DND-41 (cell line): ENCODE data around the gene PGAM2.

Experiments used
- ATAC-seq: fragments of 200-7000 bp; cut with Tn5 transposase; 3 replicates; pipeline ENCODE4 v1.9.1; 2021; ENCODE audit warnings: low read depth; ENCODE audit not compliant: insufficient read depth
- DNase-seq: peaks from one replicate; pipeline ENCODE4 v3.0.0-alpha.2; 2020
- H2AFZ ChIP-seq: 2 replicates; pipeline ENCODE4 v1.6.0; 2012; ENCODE audit warnings: low read depth, low read length
- H3K27ac ChIP-seq: 2 replicates; pipeline ENCODE4 v1.5.1; 2012; ENCODE audit warnings: low read length, inconsistent platforms
- H3K27me3 ChIP-seq: fragments of 200-600 bp; sonication (generic); 2 replicates; pipeline ENCODE4 v1.6.0; 2012; ENCODE audit warnings: low read length, mild to moderate bottlenecking, inconsistent platforms; ENCODE audit not compliant: insufficient read depth, poor library complexity
- H3K36me3 ChIP-seq: 2 replicates; pipeline ENCODE4 v1.5.1; 2012; ENCODE audit warnings: low read length, inconsistent platforms; ENCODE audit not compliant: insufficient read depth
- H3K4me1 ChIP-seq: 2 replicates; pipeline ENCODE4 v1.5.1; 2012; ENCODE audit warnings: mild to moderate bottlenecking, low read length; ENCODE audit not compliant: insufficient read depth
- H3K4me2 ChIP-seq: 2 replicates; pipeline ENCODE4 v1.6.0; 2012; ENCODE audit warnings: mild to moderate bottlenecking, moderate library complexity, low read length, inconsistent platforms; ENCODE audit not compliant: insufficient read depth
- H3K4me3 ChIP-seq, 2 experiments: fragments of 200-600 bp in 1 of 2; shearing (Covaris generic) in 1 of 2; 2 replicates each; pipeline ENCODE4 v1.5.1; 2012 to 2016; ENCODE audit warnings: inconsistent platforms in 2 of 2, low read length in 2 of 2, mild to moderate bottlenecking in 2 of 2, low read depth in 1 of 2, moderate library complexity in 1 of 2
- H3K79me2 ChIP-seq: 2 replicates; pipeline ENCODE4 v1.6.0; 2012; ENCODE audit warnings: low read length, inconsistent platforms; ENCODE audit not compliant: insufficient read depth
- H3K9ac ChIP-seq: 2 replicates; pipeline ENCODE4 v1.6.0; 2012; ENCODE audit warnings: low read depth, mild to moderate bottlenecking, inconsistent platforms, low read length, moderate library complexity
- H3K9me3 ChIP-seq: 2 replicates; pipeline ENCODE4 v1.5.1; 2012; ENCODE audit warnings: low read length, moderate library complexity, mild to moderate bottlenecking, inconsistent platforms; ENCODE audit not compliant: insufficient read depth, severe bottlenecking
- H4K20me1 ChIP-seq: 2 replicates; pipeline ENCODE4 v1.6.0; 2012; ENCODE audit warnings: low read length; ENCODE audit not compliant: insufficient read depth
- EZH2 ChIP-seq: IDR thresholded peaks from 3 replicates; pipeline ENCODE4 v1.6.1; 2012; ENCODE audit warnings: borderline replicate concordance, low read depth, mild to moderate bottlenecking, moderate library complexity, low read length, inconsistent platforms; ENCODE audit not compliant: severe bottlenecking
- TF ChIP-seq, protein P1 (sequence below): IDR thresholded peaks from 2 replicates; pipeline ENCODE4 v1.5.1; 2012; ENCODE audit warnings: borderline replicate concordance, low read length, moderate library complexity, mild to moderate bottlenecking; ENCODE audit not compliant: poor library complexity, severe bottlenecking; ENCODE audit errors: extremely low read depth

The PGAM2 gene

DNA sequence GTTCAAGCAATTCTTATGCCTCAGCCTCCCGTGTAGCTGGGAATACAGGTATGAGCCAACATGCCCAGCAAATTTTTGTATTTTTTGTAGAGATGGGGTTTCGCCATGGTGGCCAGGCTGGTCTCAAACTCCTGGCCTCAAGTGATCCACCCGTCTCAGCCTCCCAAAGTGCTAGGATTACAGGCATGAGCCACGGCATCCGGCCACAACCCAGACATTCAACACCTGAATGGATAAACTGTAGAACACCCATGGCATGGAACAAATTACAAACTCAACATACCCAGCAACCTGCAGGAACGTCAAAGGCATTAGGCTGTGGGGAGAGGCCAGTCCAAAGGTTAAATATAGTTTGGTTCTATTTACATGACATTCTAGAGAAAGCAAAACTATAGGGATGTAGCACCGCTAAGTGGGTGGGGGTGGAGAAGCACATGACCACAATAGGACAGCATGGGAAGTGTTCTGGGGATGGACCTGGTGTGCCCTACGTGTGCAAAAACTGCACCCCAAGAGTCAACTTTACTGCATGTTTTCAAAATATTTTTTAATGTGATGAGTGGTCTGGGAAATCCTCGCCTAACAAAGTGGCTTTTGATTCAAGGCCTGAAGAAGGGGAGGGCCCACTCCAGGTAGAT lies 6.5 kb upstream of the PGAM2 start:
- H3K4me2 ChIP-seq: no peak overlapping the region
- no peak for TF ChIP-seq EZH2
- TF ChIP-seq, protein P1, sequence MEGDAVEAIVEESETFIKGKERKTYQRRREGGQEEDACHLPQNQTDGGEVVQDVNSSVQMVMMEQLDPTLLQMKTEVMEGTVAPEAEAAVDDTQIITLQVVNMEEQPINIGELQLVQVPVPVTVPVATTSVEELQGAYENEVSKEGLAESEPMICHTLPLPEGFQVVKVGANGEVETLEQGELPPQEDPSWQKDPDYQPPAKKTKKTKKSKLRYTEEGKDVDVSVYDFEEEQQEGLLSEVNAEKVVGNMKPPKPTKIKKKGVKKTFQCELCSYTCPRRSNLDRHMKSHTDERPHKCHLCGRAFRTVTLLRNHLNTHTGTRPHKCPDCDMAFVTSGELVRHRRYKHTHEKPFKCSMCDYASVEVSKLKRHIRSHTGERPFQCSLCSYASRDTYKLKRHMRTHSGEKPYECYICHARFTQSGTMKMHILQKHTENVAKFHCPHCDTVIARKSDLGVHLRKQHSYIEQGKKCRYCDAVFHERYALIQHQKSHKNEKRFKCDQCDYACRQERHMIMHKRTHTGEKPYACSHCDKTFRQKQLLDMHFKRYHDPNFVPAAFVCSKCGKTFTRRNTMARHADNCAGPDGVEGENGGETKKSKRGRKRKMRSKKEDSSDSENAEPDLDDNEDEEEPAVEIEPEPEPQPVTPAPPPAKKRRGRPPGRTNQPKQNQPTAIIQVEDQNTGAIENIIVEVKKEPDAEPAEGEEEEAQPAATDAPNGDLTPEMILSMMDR: no peak

DNA sequence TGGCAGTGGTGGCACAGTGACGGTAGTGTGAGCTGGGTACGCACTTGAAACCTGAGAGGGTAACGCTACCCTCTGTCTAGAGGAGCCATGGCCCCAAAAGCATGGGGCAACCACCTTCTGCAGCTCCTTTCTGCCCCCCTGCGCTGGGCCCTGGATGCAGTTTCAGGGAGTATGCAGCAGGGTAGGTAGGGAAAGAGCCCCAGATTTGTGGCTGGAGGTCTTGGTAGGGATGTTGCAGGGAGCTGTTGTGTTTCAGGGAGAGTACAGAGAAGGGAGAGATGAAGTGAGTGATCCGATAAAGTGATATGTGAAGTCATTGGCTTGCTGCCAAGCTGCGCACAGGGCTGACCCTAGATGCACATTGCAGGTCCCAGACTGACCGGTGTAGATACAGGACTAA lies 2.7 kb upstream of the PGAM2 start:
- Histone ChIP-seq H3K27ac (no peak overlapping the region), H3K79me2 (no peaks in the 10 kb centered on the region), H3K9me3 (no peaks in the 10 kb centered on the region), H4K20me1 (peaks cover 3% of the 10 kb centered on the region; the same call in 1 of the 2 replicates), H3K4me3 (no peak overlapping the region), H3K27me3 (no peaks in the 10 kb centered on the region), H2AFZ (no peak overlapping the region), H3K9ac (no peak overlapping the region), H3K4me1 (no peaks in the 10 kb centered on the region), H3K36me3 (peaks cover 12% of the 10 kb centered on the region), H3K4me2 (no peak overlapping the region)
- no peak for TF ChIP-seq EZH2
- TF ChIP-seq, protein P1: no peak
- no peak for ATAC-seq
- no peak for DNase-seq

More for the DNA sequence above, 6.5 kb upstream of the PGAM2 start:
- peak overlapping the region; percentile 39; the same call in 1 of the 2 replicates for H3K27ac ChIP-seq
- no peaks in the 10 kb centered on the region for H3K27me3 ChIP-seq
- H3K4me3 ChIP-seq: no peak overlapping the region
- H2AFZ ChIP-seq: no peak overlapping the region
- no peaks in the 10 kb centered on the region for H3K79me2 ChIP-seq
- DNase-seq: no peak
- no peaks in the 10 kb centered on the region for H3K9me3 ChIP-seq
- H3K4me1 ChIP-seq: no peaks in the 10 kb centered on the region
- H3K9ac ChIP-seq: no peak overlapping the region
- peaks cover 48% of the 10 kb centered on the region for H3K36me3 ChIP-seq
- H4K20me1 ChIP-seq: peaks cover 3% of the 10 kb centered on the region; the same call in 1 of the 2 replicates
- ATAC-seq: no peak

DNA sequence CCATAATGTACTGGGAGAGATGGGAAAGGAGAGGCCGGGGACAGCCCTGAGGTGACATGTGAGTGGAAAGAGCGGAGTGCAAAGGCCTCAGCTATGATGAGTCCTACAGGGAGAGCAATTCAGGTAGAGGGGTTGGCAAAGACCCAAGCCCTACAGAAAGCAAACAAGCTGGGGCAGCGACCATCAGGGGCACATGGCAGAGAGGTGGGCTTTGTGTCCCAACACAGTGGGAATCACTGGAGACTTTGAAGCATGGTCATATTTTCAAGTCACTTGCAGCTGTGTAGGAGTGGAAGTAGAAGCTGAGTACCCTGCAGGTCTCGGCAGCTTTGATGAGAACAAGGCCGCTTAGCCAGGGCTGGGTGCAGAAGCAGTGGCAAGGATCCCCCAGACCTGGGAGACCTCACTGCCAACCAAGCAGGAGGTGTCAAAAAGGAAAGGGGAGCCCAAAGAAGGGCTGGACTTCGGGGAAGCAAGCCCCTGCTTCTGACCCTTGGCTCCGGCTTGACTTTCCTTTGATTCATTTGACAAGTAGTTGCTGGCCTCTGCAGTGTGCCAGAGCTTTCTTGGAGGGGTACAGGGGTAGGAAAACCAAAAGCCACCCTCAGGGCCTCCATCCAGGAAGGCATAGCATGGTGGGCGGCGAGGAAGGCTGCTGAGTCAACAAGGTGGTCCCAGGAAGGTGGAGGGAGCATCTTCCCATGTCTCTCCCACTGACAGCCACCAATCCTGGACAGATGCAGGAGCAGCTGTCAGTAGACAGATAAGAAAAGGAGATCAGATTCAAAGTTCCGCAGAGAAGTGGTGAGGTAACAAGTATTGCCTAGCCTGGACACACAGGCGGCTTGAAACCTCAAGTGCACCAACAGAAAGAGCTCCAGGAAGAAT lies 1.9 kb upstream of the PGAM2 start:
- Histone ChIP-seq H3K4me3 (no peak overlapping the region), H3K9me3 (no peaks in the 10 kb centered on the region), H3K36me3 (peaks cover 9% of the 10 kb centered on the region), H4K20me1 (no peaks in the 10 kb centered on the region), H2AFZ (no peak overlapping the region), H3K27ac (no peak overlapping the region), H3K27me3 (no peaks in the 10 kb centered on the region), H3K4me2 (no peak overlapping the region), H3K9ac (no peak overlapping the region), H3K4me1 (no peaks in the 10 kb centered on the region), H3K79me2 (no peaks in the 10 kb centered on the region)
- no peak for TF ChIP-seq EZH2
- TF ChIP-seq, protein P1: no peak
- ATAC-seq (peak; percentile 12; the same call in 2 of the 3 replicates), DNase-seq (no peak)
